HL-60 (cell line): Measurements from ENCODE around the gene ZP4.

ENCODE experiments used
- CTCF ChIP-seq: IDR thresholded peaks from one replicate; pipeline ENCODE4 v1.5.1; 2011; ENCODE audit warnings: low read length, control low read depth, inconsistent platforms; ENCODE audit not compliant: insufficient read depth
- REST ChIP-seq: IDR thresholded peaks from 2 replicates; pipeline ENCODE4 v1.6.1; 2012; ENCODE audit warnings: low read depth; ENCODE audit not compliant: insufficient replicate concordance

GRCh38 chr1:237887542-237887941 lies 3.2 kb downstream of the ZP4 start:
- TF ChIP-seq CTCF (no peak), REST (no peak)
